GM18499 (cell line): ENCODE data around the gene CNGA3.

Experiments
- ATAC-seq: cut with Tn5 transposase; IDR thresholded peaks from one replicate; pipeline ENCODE4 v1.9.1; 2021; ENCODE audit warnings: moderate number of reproducible peaks; ENCODE audit not compliant: insufficient read depth, unreplicated experiment

Gene CNGA3

DNA sequence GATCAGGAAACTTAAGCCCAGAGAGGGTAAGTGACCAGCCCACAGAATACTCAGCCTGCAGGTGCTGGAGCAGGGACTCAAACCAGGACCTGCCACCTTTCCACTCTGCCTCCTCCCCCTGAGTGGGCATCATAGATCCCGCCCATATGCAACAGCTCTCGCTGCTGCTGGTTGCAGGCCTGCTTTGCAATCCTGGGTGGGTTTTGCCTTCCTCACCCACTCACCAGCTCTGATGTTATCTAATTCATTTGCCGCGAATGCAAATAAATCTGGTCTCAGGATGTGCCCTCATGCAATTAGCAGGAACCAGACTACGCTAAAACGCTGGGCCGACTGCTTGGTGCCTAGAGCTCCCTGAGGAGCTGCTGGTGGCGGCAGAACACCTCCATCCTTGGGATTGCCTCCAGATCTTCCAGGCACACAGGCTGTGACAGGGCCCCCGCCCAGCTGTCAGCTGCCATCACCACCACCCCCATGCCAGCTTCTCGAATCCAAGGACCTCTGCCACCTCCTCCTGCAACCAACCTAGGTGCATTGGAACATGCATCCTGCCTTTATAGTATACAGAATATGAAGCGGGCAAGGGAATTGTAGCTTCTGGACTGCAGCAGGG lies 28.8 kb downstream of the CNGA3 start:
- ATAC-seq, result no peak

DNA sequence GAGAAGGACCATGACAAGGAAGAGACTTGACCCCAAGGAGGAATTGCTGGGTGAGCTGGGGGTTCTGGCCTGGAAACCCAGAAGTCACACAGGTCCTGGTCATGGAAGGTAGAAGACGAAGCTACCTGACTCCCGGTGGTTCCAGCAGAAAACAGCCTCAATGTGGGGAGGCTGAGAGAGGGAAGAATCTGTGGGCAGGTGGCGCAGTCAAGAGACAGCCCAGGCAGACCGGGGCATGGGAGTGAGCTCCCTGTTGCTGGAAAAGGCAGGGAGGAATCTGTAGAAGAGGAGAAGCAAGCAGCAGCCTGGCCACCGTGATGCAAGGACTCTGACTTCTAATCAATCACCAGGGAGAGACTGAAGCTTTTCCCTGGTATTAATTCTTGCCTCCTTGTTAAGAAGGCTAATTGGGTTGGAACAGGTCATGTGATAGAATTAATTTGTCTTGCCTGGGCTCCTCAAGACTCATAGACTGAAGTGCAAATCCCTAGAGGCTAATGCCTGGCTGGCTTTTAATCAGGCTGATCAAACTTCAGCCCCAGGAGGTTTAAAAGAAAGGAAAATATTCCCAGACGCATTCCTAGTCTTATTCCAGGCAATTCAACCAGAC lies 30.1 kb downstream of the CNGA3 start:
- ATAC-seq, result no peak

DNA sequence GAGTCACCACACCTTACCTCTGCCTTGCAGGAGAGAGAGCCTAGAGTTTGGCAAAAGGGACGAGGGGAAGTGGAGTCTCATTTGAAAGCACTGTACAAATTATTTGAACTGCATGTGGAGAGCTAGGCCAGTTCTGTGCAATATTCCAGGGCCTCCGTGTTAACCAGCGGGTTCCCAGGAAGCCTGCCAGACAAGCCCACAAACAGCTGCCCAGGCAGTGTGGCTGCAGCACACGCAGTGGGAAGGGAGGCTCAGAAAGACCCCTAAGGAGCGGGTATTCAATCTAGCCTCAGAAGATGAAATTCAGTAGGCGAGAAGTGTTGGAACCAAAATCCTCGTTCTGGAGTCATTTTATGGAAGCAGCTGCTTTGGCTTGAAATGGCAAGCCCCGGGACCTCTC lies 30.7 kb downstream of the CNGA3 start:
- ATAC-seq, result no peak

DNA sequence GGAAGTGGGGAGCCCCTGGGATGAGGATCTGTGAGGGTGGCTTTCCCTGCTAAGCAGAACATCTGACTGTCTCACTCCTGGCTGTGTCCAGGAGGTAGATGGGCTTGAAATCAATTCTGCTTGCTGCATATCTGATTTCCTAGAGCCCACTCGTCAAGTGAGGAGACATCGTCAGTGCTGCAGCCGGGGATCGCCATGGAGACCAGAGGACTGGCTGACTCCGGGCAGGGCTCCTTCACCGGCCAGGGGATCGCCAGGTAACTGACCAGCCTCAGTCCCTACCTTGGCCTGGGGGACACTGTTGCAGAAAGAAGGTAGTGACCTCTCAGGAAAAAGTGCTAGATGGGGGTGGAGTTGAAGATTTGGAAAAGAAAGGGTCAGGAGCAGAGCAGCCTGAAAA lies 31.3 kb downstream of the CNGA3 start:
- no peak for ATAC-seq

DNA sequence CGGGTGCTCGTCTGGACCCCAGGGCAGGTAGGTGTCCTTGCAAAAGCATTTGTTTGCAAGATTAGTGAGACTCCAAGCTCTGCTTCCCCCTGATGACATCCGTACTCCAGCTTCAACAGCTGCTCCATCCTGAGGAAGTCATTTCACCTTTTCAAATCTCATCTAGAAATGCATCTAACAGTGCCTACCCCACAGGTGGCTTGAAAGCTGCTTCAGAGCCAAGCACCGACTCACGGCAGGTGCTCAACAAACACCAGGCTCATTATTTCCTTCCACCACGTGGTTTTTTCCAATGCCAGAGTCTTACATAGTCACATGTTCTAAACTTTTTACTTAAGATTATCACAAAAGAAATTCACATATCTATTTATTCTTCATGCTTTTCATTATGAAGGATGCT lies 31.9 kb downstream of the CNGA3 start:
- ATAC-seq, result no peak

DNA sequence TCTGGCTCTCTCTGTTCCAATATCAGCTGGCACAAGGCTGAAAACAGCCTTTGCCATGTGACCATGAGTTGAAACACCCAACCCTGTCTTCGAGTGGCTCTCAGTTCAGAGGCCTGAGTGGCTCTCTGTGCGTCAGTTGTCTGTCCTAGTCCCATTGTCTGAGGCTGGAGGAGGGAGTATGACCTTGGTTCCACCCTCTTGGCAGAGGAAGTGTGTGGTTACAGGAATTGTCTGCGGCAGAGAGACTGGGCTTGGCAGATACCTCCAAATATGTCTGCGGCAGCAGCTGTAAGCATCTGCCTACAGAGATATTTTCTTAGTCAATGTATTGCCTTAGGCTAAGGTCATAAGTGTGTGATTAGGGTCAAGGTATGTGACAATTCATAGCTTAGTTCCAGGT lies 32.6 kb downstream of the CNGA3 start:
- no peak for ATAC-seq

DNA sequence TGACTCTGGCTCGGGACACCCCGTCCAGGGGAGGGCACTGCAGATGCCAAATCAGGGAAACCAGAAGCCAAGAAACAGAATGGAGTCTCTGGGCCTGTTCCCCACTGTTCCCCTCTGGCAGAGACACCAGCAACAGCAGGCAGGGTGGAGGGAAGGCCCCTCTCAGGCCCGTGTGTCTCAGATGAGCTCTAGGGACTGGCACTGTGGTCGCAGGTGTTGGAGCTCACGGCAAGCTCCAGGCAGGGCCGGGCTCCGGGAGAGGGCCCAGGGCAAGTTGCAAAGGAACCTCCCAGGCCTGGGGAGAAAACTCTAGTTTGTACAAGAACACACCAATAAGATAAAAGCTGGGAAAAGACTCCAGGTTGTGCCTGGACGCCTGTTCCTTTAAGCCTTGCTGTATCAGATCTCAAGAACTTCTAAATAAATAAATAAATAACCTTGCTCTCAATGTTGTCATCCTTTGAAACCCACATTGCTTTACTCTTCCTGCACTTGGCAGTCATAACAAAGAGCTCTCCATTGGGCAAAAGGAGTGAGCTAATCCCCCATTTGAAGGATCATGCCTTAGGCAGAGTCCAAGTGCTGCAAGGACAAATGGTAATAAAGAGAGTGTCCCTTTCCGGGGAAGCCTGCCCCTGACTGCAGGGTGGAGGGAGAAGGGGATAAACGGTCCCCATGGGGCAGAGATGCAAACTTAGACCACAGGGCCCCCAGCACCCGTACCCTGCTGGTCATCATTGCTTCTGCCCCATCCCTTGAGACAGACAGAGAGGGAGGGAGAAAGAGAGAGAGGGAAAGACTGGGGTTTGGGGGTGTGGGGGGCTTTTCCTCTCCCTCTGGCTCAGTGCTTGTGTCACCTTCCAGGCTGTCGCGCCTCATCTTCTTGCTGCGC lies 33.3 kb downstream of the CNGA3 start:
- no peak for ATAC-seq

DNA sequence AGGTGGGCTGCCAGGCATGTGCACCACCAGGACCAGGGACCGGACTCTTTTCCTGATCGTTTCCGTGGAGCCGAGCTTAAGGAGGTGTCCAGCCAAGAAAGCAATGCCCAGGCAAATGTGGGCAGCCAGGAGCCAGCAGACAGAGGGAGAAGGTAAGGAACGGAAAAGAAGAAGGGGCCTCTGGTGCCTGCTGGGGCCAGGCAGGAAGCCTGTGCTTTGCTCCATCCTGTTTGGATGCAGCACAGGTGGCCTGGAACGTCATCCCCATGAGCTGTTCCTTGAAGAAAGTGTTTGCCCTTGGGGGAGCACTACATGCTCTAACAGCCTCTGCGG lies 33.9 kb downstream of the CNGA3 start:
- ATAC-seq, result no peak

DNA sequence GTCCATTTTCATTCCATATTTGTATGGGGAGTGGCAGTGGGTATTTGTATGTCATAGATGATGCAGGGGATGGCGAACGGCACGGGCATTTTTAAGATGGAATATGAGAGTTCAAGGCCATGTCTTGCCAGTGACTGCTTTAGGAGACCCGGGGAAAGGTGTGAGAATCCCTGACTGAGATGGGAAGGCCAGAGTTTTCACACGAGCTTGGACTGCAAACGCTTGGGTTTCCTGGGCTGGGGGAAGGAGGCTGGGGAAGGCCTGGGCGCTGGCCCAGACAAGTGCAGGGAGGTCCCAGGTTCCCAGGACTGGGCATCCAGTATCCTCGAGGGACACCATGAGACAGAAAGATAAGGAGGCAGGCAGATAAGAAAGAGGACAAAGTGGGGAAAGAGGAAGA lies 35.2 kb downstream of the CNGA3 start:
- ATAC-seq, result no peak

DNA sequence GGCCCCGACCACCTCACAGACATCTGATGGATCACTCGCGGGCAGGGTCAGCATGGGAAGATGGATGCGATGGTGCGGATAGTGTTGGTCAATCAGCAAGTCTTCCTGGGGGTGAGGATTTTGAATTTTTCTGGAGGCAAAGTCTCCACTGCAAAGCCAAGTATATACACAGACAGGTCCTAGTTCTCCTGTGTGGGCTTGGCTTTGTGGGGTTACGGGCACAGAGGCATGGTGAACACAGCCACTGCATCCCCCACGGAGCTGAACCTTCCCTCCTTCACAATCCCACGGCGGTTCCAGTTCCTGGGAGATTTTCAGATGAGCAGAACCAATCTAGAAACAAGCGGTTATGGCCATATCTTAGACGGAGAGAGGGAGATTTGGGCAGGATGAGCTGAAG lies 35.8 kb downstream of the CNGA3 start:
- no peak for ATAC-seq

DNA sequence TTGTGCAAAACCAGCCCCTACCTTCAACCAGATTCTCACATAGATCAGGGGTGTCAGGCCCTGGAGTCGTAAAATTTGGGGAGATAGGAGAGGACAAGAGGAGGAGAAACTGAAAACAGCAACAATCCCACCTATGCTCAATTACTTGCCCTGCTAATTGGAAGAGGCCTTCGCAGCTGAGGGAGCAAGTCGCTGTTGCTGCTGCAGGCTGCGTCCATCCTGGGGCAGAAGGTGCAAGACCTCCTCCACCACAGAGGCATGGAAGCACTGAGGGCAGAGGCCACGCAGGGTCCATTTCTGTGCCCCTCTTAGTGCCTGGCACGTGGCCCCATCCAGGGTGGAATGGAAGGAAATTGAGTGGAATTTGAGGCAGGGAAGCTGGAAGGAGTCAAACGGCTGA lies 36.5 kb downstream of the CNGA3 start:
- no peak for ATAC-seq

DNA sequence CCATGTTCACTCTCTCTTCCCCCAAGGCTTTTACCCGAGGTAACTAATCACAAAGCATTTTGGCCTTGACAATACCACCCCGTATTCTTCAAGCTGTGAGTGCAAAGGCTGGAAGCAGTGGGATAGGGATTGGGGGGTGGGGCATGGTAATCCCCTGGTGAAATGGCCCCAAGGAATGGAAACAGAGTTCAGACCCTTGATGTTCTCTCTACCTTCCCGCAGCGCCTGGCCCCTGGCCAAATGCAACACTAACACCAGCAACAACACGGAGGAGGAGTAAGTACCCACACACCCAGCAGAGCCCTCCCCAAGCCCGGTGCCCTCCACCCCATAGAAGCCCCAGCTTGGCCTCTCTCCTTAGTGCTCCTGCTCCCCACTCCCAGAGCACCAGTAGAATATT lies 36.9 kb downstream of the CNGA3 start:
- no peak for ATAC-seq

DNA sequence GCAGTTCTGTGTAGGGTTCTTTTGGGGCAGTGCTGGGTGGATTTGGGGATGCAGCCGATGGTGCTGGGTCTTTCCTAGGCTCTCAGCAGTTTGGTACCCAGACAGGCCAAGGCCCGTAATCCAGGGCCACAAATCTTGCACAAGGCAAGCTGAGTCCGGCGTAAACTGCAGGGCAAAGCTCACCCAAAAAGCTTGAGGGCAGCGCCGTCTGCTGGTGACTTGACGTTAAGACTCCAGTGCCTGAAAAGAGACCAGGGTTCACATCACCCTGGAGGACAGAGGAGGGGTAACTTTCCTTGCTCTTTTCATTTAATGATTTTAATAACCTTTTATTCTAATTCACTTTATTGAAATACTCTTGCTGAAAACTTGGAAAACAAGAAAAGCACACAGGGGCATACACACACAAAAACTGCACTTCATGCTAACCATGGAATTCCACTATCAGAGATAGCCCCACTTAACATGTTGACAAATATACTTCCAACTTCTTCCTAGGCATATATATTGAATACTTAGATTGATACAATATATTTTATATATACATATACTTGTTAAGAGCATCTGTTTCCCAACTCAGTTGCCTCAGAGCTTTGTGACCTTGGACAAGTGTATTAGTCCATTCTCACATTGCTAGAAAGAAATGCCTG lies 38.9 kb downstream of the CNGA3 start:
- ATAC-seq, result no peak

DNA sequence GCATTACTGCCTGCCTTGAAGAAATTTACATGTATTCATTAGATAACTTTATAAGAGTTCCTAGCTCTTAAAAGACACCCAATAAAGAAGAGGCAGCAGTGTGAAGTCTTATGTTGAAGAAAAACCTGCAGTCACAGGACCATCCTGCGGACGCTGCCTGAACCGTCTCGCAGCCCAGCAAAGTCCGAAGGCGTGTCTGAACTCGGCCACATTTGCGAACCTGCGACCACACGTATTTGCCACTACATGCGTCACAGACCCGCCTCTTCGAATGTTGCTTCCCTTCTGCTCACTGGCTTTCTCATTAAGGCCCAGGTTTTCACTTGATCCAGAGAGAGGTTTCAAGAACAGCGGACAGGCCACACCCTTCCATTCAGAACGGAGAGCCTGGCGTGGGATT lies 41.2 kb downstream of the CNGA3 start:
- no peak for ATAC-seq

DNA sequence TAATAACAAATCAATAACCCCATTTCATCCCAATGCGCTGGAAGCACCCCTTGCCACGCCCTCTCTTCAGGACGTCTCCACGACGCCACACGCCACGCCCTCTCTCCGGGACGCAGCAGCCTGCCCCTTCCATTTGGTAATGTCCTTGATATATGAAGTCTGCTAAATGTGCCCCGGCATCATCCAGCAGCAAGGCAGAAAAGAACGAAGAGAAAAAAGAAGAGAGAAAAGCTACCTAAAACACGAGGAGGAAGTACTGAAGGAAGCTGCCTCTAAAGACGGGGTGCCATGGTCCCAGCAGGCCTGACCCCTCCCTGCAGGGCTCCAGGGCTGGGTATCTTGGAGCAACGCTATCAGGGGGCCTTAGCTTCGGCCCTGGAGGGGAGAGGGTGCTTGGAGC lies 41.8 kb downstream of the CNGA3 start:
- no peak for ATAC-seq

DNA sequence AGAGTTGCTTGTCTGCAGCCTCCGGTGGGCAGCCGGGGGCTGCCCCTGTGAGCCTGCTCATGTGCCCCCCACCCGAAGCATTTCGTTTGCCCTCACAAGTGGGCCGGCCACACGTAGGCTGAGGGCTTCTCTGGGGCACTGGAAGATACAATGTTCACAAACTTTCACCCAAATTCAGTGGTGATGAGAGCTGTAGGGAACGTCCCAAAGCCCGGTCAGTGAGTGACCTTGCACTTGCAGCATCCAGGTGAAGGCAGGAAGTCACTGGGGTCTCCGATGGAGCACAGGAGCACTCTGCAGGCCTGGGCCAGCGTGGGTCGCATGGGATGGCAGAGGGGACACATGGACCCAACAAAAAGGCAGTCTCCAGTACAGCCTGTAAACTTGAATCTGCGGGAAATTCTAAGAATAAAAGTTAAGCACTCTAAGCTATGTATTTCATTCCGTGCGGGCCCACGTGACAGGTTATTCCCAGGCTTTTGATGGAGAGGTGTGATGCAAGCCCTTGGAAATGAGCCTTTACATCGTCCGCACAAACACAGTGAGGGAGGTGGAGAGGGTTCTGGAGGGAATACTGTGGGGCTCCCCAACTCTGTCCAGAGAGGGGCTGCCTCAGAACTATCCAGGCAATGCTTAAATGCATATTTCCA lies 42.5 kb downstream of the CNGA3 start:
- ATAC-seq, result no peak

DNA sequence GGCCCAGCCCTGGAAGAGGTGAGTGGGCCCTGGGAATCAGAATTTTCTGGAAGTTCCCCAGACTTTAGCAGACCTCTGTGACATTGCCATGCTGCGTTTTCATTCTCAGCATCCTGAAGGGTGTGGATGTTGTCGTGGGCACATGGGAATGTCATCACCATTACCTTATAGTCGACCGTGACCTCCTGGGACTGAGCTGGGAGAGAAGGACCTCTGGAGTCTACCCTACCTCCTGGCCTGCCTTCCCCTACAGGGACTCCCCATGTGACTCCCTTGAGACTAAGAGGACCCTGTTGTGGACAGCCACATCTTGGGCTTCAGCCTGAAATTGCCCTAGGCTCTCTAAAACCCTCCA lies 43.0 kb downstream of the CNGA3 start:
- ATAC-seq, result no peak

DNA sequence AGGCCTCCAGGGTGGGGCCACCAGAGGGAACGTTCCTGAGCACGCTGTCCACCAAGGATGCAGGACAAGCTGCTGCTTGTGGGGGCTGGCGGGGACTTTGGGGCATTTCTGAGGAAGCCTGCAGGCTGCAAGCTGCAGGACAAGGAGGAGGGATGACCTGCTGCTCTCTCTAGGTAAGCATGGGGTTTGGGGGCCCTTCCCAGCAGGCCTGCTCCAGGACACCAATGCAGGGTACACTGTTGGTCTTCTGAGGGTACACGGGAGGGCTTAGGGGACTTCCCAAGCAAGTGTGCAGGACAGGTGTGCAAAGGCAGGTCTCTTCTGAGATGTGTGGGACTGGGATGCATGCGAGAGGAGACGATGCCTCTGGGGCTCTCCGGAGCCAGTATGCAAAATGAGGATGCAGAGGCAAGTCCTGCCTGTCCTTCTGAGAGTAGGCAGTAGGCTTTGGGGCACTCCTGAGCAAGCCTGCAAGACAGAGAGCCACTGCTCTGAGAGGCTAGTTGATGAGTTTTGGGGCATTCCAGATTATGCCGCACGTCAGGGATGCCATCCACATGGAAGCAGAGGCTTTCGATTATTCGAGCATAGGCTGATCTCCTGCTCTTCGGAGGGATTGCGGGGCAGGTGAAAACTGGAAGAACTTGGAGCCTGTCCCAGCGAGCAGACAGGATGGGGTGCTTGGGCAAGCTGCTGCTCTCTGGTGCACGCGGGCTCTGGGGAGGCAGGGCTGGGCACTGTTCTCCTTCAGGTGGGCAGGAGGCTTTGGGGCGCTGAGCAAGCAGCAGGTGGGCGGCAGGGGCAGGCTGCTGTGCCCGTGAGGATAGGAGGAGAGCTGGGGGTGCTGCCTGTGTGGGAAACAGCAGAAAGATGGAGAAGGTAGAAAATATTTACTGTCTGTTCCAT lies 44.6 kb downstream of the CNGA3 start:
- ATAC-seq, result no peak

DNA sequence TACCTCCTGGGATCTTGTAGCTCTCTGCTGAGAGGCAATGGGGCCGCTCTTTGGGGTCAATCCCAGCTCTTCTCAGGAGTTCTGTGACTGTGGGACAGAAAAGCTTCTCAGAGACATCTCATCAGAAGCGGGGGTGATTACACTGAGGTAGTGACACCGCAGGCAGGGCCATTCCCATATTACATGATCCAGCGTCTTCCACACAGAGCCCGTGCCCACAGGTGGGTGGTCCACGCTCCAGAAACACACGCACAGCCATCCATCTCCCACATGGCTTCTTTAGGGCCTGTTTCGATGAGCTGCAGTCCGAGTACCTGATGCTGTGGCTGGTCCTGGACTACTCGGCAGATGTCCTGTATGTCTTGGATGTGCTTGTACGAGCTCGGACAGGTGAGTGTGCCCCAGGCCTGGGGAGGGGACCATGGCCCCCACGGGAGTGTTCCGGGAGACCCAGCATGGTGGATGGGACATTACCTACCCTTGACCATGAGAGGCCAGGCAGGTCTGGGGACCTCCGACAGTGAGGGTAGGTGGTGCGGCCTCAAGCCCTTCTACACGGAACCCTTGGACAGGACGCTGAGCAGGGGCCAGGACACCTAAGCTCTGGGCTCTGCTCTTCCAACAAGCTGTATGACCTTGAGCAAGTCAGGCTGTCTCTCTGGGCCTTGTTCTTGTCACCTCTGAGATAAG lies 45.5 kb downstream of the CNGA3 start:
- ATAC-seq, result no peak
